Effector CD8-positive, alpha-beta T cell (primary cell): ENCODE data around the gene RNPS1.

Experiments used
- DNase-seq: peaks from one replicate; lab custom pipeline; 2025; lab: John Stamatoyannopoulos, UW
- total RNA-seq, 4 experiments: gene quantifications; one replicate each; lab custom pipeline; 2026; lab: John Stamatoyannopoulos, UW

The RNPS1 gene
- total RNA-seq, result 135 to 203 (median 149) reads per million in 4 experiments

- DNase-seq, result peak; percentile 89
These were observed at the start of gene RNPS1 for GRCh38 chr16:2267913-2268666. RNPS1 (minus strand) TSS chr16:2268126; CDS start chr16:2264643, 3,483 bp downstream.

GRCh38 chr16:2317231-2318020 lies 49.5 kb upstream of the RNPS1 start:
- DNase-seq, result no peak

- no peak for DNase-seq
These were observed 40.4 kb upstream of the RNPS1 start for GRCh38 chr16:2308089-2308962.

- no peak for DNase-seq
These were observed 31.9 kb upstream of the RNPS1 start for GRCh38 chr16:2299915-2300192.

GRCh38 chr16:2299121-2299914 lies 31.4 kb upstream of the RNPS1 start:
- DNase-seq, result no peak

GRCh38 chr16:2298621-2299020 lies 30.7 kb upstream of the RNPS1 start:
- DNase-seq, result no peak

- DNase-seq, result no peak
These were observed 29.6 kb upstream of the RNPS1 start for GRCh38 chr16:2297506-2297860.

- no peak for DNase-seq
These were observed 29.0 kb upstream of the RNPS1 start for GRCh38 chr16:2296661-2297505.

- no peak for DNase-seq
These were observed 27.3 kb upstream of the RNPS1 start for GRCh38 chr16:2295056-2295798.

- DNase-seq, result no peak
These were observed 24.3 kb upstream of the RNPS1 start for GRCh38 chr16:2292221-2292620.

- no peak for DNase-seq
These were observed 21.4 kb upstream of the RNPS1 start for GRCh38 chr16:2289282-2289681.

- no peak for DNase-seq
These were observed 20.8 kb upstream of the RNPS1 start for GRCh38 chr16:2288726-2289125.

- DNase-seq, result no peak
These were observed 20.1 kb upstream of the RNPS1 start for GRCh38 chr16:2287916-2288547.

GRCh38 chr16:2286550-2286949 lies 18.6 kb upstream of the RNPS1 start:
- DNase-seq, result no peak

- no peak for DNase-seq
These were observed 17.8 kb upstream of the RNPS1 start for GRCh38 chr16:2285731-2286191.

GRCh38 chr16:2284797-2285576 lies 17.1 kb upstream of the RNPS1 start:
- DNase-seq, result no peak

GRCh38 chr16:2284001-2284770 lies 16.3 kb upstream of the RNPS1 start:
- DNase-seq, result no peak
